ENCODE measurements around the gene PLD1.

The PLD1 gene

GRCh38 chr3:171688002-171688401, 122.3 kb downstream of the PLD1 start:
- TF ChIP-seq REST (tag by site-specific recombination; IDR thresholded peaks at IDR 0.05) (no peak), ZFHX2 (tag by site-specific recombination; conservative IDR thresholded peaks at IDR 0.05) (no peak), ZNF202 (tag by site-specific recombination; IDR thresholded peaks at IDR 0.05; ENCODE audit: borderline replicate concordance) (no peak), ZNF366 (tag by site-specific recombination; conservative IDR thresholded peaks at IDR 0.05) (no peak), KLF1 (tag by site-specific recombination; IDR thresholded peaks at IDR 0.05) (no peak), ZNF704 (tag by site-specific recombination; IDR thresholded peaks at IDR 0.05) (no peak), HOXC10 (CRISPR knock-in tag; IDR thresholded peaks at IDR 0.05) (no peak), ZNF114 (tag by site-specific recombination; IDR thresholded peaks at IDR 0.05) (no peak)
- Histone ChIP-seq H3K9me3 (ENCODE audit: control insufficient read depth, insufficient read depth, low read depth, low read length) (no peaks in the 10 kb centered on the region), H3K27ac (ENCODE audit: extremely low read depth, low read depth, low read length) (no peak overlapping the region), H3K4me1 (ENCODE audit: control insufficient read depth, insufficient read depth, low read length) (no peaks in the 10 kb centered on the region), H3K36me3 (ENCODE audit: control insufficient read depth in 2 of 2, insufficient read depth in 1 of 2, low read length in 2 of 2) (peaks cover 0 to 3% of the 10 kb centered on the region in 2 experiments; a peak in 1 of 3 replicates), H3K4me3 (ENCODE audit: low read depth, low read length) (no peak overlapping the region)
- CTCF ChIA-PET = interaction anchor here (0.5 to 0.9 kb wide), 5 partner anchors 10 to 653 kb away, joined by 3 to 5 read pairs (median 3); no protein-coding TSS in a partner anchor
- POLR2A ChIA-PET = no interaction called here

DNA sequence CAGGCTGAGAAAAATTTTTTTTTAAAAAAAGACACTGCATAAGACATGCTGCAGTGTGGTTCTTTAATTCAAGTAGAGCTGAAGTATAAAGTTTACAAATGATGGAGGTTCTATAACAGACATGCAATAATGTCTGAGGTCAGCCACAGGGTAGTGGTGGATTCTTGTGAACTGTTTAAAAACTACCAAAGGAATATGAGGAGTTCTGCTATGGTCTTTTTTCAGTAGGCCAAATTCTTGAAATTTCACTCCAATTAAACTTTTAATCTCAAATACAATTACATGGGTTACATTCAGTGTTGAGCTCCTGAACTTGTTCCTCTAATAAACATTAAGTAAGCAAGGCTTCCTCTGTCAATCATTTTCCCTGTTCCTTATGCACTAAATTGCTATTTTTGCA, 122.7 kb downstream of the PLD1 start:
- Histone ChIP-seq H3K27ac (ENCODE audit: extremely low read depth, low read depth, low read length) (no peak overlapping the region), H3K36me3 (ENCODE audit: control insufficient read depth in 2 of 2, insufficient read depth in 1 of 2, low read length in 2 of 2) (peaks cover 0 to 3% of the 10 kb centered on the region in 2 experiments; a peak in 1 of 3 replicates), H3K4me1 (ENCODE audit: control insufficient read depth, insufficient read depth, low read length) (no peaks in the 10 kb centered on the region), H3K9me3 (ENCODE audit: control insufficient read depth, insufficient read depth, low read depth, low read length) (no peaks in the 10 kb centered on the region), H3K4me3 (ENCODE audit: low read depth, low read length) (no peak overlapping the region)
- no peak for TF ChIP-seq ZNF423 (tag by site-specific recombination; IDR thresholded peaks at IDR 0.05)
- POLR2A ChIA-PET = no interaction called here
- CTCF ChIA-PET = interaction anchor here (0.5 to 0.9 kb wide), 4 partner anchors 10 to 653 kb away, joined by 3 to 5 read pairs (median 3); no protein-coding TSS in a partner anchor

GRCh38 chr3:171687064-171687463, 123.2 kb downstream of the PLD1 start:
- Histone ChIP-seq H3K4me1 (ENCODE audit: control insufficient read depth, insufficient read depth, low read length) (no peaks in the 10 kb centered on the region), H3K4me3 (ENCODE audit: low read depth, low read length) (no peak overlapping the region), H3K27ac (ENCODE audit: extremely low read depth, low read depth, low read length) (no peak overlapping the region), H3K36me3 (ENCODE audit: control insufficient read depth in 2 of 2, insufficient read depth in 1 of 2, low read length in 2 of 2) (peaks cover 0 to 3% of the 10 kb centered on the region in 2 experiments; a peak in 1 of 3 replicates), H3K9me3 (ENCODE audit: control insufficient read depth, insufficient read depth, low read depth, low read length) (no peaks in the 10 kb centered on the region)
- CTCF ChIA-PET = interaction anchor here (0.9 kb wide), 1 partner anchor 654 kb away, joined by 3 read pairs; no protein-coding TSS in a partner anchor
- POLR2A ChIA-PET = no interaction called here
- no peak for TF ChIP-seq ZNF214 (tag by site-specific recombination; IDR thresholded peaks at IDR 0.05; ENCODE audit: borderline replicate concordance)
- TF ChIP-seq ZNF292 (tag by site-specific recombination; IDR thresholded peaks at IDR 0.05; ENCODE audit: borderline replicate concordance, low read depth) = no peak
- no peak for TF ChIP-seq ZNF157 (tag by site-specific recombination; IDR thresholded peaks at IDR 0.05)
- no peak for TF ChIP-seq ZSCAN23 (tag by site-specific recombination; IDR thresholded peaks at IDR 0.05)

Measured in HEK293 (cell line).